HepG2 (cell line): ENCODE data around the gene KIAA0040. TPM values are rescaled to one million over a fixed set of nuclear protein-coding genes. Genes with fewer than 3 reads are reported as not detected.

ENCODE experiments used
- ATAC-seq: fragments of 200-7000 bp; cut with Tn5 transposase; 3 replicates; pipeline ENCODE4 v1.9.1; 2020; ENCODE audit warnings: mild to moderate bottlenecking, moderate library complexity
- BruUV-seq: library from RNA; stranded (reverse); fragments of 400-500 nt; replicated peaks from 2 replicates; lab custom pipeline; 2021; lab: Mats Ljungman, UMichigan
- CTCF ChIA-PET: fragments of 300-600 bp; formaldehyde crosslinking; extraction: SDS; loops from one replicate; lab custom pipeline; 2021; ENCODE audit warnings: low total read pairs, inconsistent platforms, low intra/inter-chr PET ratio; lab: Yijun Ruan, JAX
- POLR2A ChIA-PET: fragments of 350-600 bp; sonication (Branson Sonifier 250); formaldehyde crosslinking; loops from one replicate; lab custom pipeline; 2020; ENCODE audit warnings: antibody characterized with exemption, inconsistent platforms; lab: Yijun Ruan, JAX
- DNase-seq: peaks from one replicate; pipeline ENCODE4 v3.0.0-alpha.2; 2015; ENCODE audit warnings: low spot score
- FAIRE-seq: peaks from 3 replicates; lab custom pipeline; 2011; peaks lifted over from hg19 to GRCh38; lab: Jason Lieb, UNC
- H2AFZ ChIP-seq: one replicate; pipeline ENCODE4 v1.6.1; 2011; ENCODE audit warnings: low read length, inconsistent platforms
- H3K27ac ChIP-seq: fragments of 300-600 bp; 3 replicates; pipeline ENCODE4 v1.8.0; 2011; ENCODE audit warnings: mixed run types, mild to moderate bottlenecking, mixed read lengths, low read length, inconsistent platforms; ENCODE audit not compliant: insufficient read depth; ENCODE audit errors: extremely low read length
- H3K27me3 ChIP-seq, 2 experiments: fragments of 200-600 bp in 1 of 2; 2 replicates in 1 of 2; 3 replicates in 1 of 2; pipeline versions ENCODE4 v1.6.0 to v1.8.0; 2011; ENCODE audit warnings: low read length in 2 of 2, mild to moderate bottlenecking in 2 of 2, moderate library complexity in 2 of 2, inconsistent platforms in 1 of 2; ENCODE audit not compliant: insufficient read depth in 2 of 2, control insufficient read depth in 1 of 2
- H3K36me3 ChIP-seq, 2 experiments: fragments of 200-600 bp in 1 of 2; replicated peaks in 1 of 2; 2 replicates in 1 of 2; 3 replicates in 1 of 2; pipeline versions ENCODE4 v1.5.1 to v1.8.0; 2011; ENCODE audit warnings: low read length in 2 of 2, inconsistent platforms in 1 of 2; ENCODE audit not compliant: insufficient read depth in 2 of 2, control insufficient read depth in 1 of 2
- H3K4me1 ChIP-seq: 2 replicates; pipeline ENCODE4 v1.5.1; 2012; ENCODE audit warnings: low read length, inconsistent platforms; ENCODE audit not compliant: insufficient read depth
- H3K4me2 ChIP-seq: 2 replicates; pipeline ENCODE4 v1.6.0; 2011; ENCODE audit warnings: low read depth, low read length, inconsistent platforms
- H3K4me3 ChIP-seq, 3 experiments: fragments of 200-600 bp in 1 of 3; sonication (generic), shearing (Covaris generic) in 1 of 3; replicated peaks in 1 of 3; 2 replicates each; pipeline ENCODE4 v1.5.1; 2011 to 2016; ENCODE audit warnings: low read length in 3 of 3, inconsistent platforms in 2 of 3, low read depth in 2 of 3, mild to moderate bottlenecking in 2 of 3, control low read depth in 1 of 3, mixed read lengths in 1 of 3; ENCODE audit not compliant: insufficient read depth in 1 of 3
- H3K79me2 ChIP-seq: one replicate; pipeline ENCODE4 v1.6.1; 2011; ENCODE audit warnings: low read length, inconsistent platforms; ENCODE audit not compliant: insufficient read depth
- H3K9ac ChIP-seq: 2 replicates; pipeline ENCODE4 v1.6.0; 2011; ENCODE audit warnings: mild to moderate bottlenecking, low read depth, low read length, inconsistent platforms; ENCODE audit not compliant: insufficient read depth
- H3K9me3 ChIP-seq: 2 replicates; pipeline ENCODE4 v1.5.1; 2012; ENCODE audit warnings: mild to moderate bottlenecking, low read length
- H4K20me1 ChIP-seq: 2 replicates; pipeline ENCODE4 v1.6.0; 2011; ENCODE audit warnings: inconsistent platforms, mild to moderate bottlenecking, low read length, moderate library complexity; ENCODE audit not compliant: insufficient read depth
- ARNT2 ChIP-seq: sonication (generic); formaldehyde crosslinking; IDR thresholded peaks from 2 replicates; pipeline ENCODE4 v1.8.0; 2022; ENCODE audit warnings: mild to moderate bottlenecking, low read depth, missing genetic modification reagents, moderate library complexity
- ETV5 ChIP-seq: IDR thresholded peaks from 2 replicates; pipeline ENCODE4 v1.6.1; 2018; ENCODE audit warnings: missing biosample characterization, missing genetic modification reagents, inconsistent platforms, borderline replicate concordance
- FOXP4 ChIP-seq: sonication (generic); formaldehyde crosslinking; IDR thresholded peaks from 2 replicates; pipeline ENCODE4 v1.4.0; 2020; ENCODE audit warnings: missing genetic modification reagents
- MBD4 ChIP-seq: IDR thresholded peaks from 2 replicates; pipeline ENCODE4 v1.6.1; 2012; ENCODE audit warnings: low read length, inconsistent platforms, borderline replicate concordance
- MTF1 ChIP-seq: sonication (generic); formaldehyde crosslinking; IDR thresholded peaks from 2 replicates; pipeline ENCODE4 v1.5.0; 2020; ENCODE audit warnings: missing genetic modification reagents
- PREB ChIP-seq: sonication (generic); formaldehyde crosslinking; IDR thresholded peaks from 2 replicates; pipeline ENCODE4 v1.4.0; 2020; ENCODE audit warnings: missing genetic modification reagents
- RXRA ChIP-seq: sonication (generic); formaldehyde crosslinking; IDR thresholded peaks from 2 replicates; pipeline ENCODE4 v1.5.1; 2020; ENCODE audit warnings: missing genetic modification reagents
- TOPORS ChIP-seq: sonication (generic); formaldehyde crosslinking; IDR thresholded peaks from 2 replicates; pipeline ENCODE4 v1.8.0; 2023; ENCODE audit warnings: mild to moderate bottlenecking, missing genetic modification reagents
- TRIM24 ChIP-seq: sonication (generic); formaldehyde crosslinking; IDR thresholded peaks from 2 replicates; pipeline ENCODE4 v1.8.0; 2022; ENCODE audit warnings: mild to moderate bottlenecking, missing genetic modification reagents
- ZBTB3 ChIP-seq: sonication (generic); formaldehyde crosslinking; IDR thresholded peaks from 2 replicates; pipeline ENCODE4 v1.4.0; 2020; ENCODE audit warnings: low read depth, mild to moderate bottlenecking, moderate library complexity, missing genetic modification reagents, borderline replicate concordance
- ZBTB39 ChIP-seq: sonication (generic); formaldehyde crosslinking; IDR thresholded peaks from 2 replicates; pipeline ENCODE4 v1.5.0; 2020; ENCODE audit warnings: missing genetic modification reagents
- WGBS: methylation state at CpG from one replicate; pipeline ENCODE4 v1.1.6; 2017; ENCODE audit warnings: low lambda C conversion rate; 5-methylcytosine and 5-hydroxymethylcytosine counted together
- in situ Hi-C: cut with HindIII; loops from 2 replicates; pipeline ENCODE4 v1.10.0; 2017; ENCODE audit warnings: low pct_unique_long_range_greater_than_20kb; ENCODE audit not compliant: extremely low pct_ligation_motif_present
- intact Hi-C: fragments of 100-400 bp; cut with micrococcal nuclease; formaldehyde crosslinking; loops from one replicate; pipeline ENCODE4 v1.10.0; 2022; ENCODE audit not compliant: unreplicated experiment
- polyA plus RNA-seq, 8 experiments: library from polyadenylated mRNA; depleted of rRNA in 3 of 8; stranded (reverse) in 7 of 8; unstranded in 1 of 8; fragments of >200 nt; fragmentation: Illumina TruSeq in 4 of 8; extraction: Trizol in 4 of 8; gene quantifications; 2 replicates each; pipeline versions ENCODE4 v1.2.1 to v1.2.3, GENCODE V29; 2011 to 2016; ENCODE audit warnings: low read depth in 4 of 8, missing spikeins in 1 of 8, mixed read lengths in 1 of 8; ENCODE audit not compliant: insufficient read depth in 1 of 8
- total RNA-seq, 5 experiments: library from RNA; depleted of rRNA; stranded (reverse); fragments of >200 nt; fragmentation: Illumina TruSeq; extraction: Trizol; gene quantifications; 2 replicates each; pipeline ENCODE4 v1.2.3, GENCODE V29; 2016; ENCODE audit warnings: low read depth in 1 of 5

The KIAA0040 gene
- total and polyA plus RNA-seq, 2 of the 13 experiments (the other 11 are each of a cell fraction or from before 2014, with no cell fraction given) = 0.24 to 0.26 TPM

GRCh38 chr1:175136246-175136645, 56.3 kb downstream of the KIAA0040 start:
- no peaks in the 10 kb centered on the region for H4K20me1 ChIP-seq
- DNase-seq = no peak
- TF ChIP-seq FOXP4 (CRISPR knock-in tag) (no peak), TRIM24 (CRISPR knock-in tag) (no peak), MTF1 (CRISPR knock-in tag) (no peak), RXRA (CRISPR knock-in tag) (no peak), MBD4 (no peak), ARNT2 (no peak), TOPORS (no peak), ZBTB3 (CRISPR knock-in tag) (no peak), ZBTB39 (CRISPR knock-in tag) (no peak), ETV5 (CRISPR knock-in tag) (no peak), PREB (CRISPR knock-in tag) (no peak)
- TF ChIP-seq, all 625 proteins: peak for 0
- no TSS peak for BruUV-seq
- ChIA-PET CTCF (no interaction called here), POLR2A (no interaction called here)
- no peaks in the 10 kb centered on the region for H3K79me2 ChIP-seq
- no peak overlapping the region for H3K4me3 ChIP-seq
- H3K4me1 ChIP-seq = no peaks in the 10 kb centered on the region
- intact Hi-C loops (no loop called here), in situ Hi-C loops (no loop called here)
- no peaks in the 10 kb centered on the region; a peak in 1 of 5 replicates for H3K27me3 ChIP-seq
- H3K36me3 ChIP-seq = no peaks in the 10 kb centered on the region
- WGBS = 5% methylated on average over 3 of the region's 3 CpGs
- no peak overlapping the region for H3K4me2 ChIP-seq
- H3K9ac ChIP-seq = no peak overlapping the region
- ATAC-seq (no peak), FAIRE-seq (no peak)
- H2AFZ ChIP-seq = no peak overlapping the region
- H3K27ac ChIP-seq = no peak overlapping the region
- no peaks in the 10 kb centered on the region for H3K9me3 ChIP-seq
